Measurements from ENCODE around the gene SPNS1.

Gene SPNS1

DNA sequence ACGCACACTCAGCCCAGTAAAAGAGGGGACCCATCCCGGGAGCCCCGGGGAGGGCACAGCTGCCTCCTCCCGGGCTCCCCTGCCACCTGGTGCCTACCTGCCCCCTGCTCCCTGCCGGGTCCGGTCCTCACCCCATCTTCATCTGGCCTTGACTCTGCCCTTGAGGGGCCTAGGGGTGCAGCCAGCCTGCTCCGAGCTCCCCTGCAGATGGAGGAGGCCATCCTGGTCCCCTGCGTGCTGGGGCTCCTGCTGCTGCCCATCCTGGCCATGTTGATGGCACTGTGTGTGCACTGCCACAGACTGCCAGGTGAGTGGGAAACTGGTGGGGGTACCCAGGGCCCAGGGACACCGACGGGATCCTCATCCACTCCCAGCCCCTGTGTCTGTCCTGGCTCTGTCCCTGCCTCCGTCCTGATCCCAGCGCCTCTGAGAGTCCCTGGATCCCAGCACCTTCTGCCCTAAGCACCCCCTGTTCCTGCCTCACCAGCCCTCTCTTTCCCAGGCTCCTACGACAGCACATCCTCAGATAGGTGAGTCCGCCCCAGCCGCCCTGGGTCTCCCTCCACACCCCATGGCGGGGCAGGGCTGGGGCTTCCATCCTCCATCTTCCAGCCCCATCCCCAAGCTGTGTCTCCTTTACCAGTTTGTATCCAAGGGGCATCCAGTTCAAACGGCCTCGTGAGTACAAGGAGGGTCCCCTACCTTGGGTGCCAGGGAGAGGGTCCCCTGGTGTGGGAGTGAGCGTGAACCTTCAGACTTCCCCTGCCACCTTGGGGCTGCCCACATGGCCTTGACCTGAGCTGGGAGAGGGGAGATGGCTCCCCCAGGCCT, 10.8 kb downstream of the SPNS1 start:
- H2AFZ ChIP-seq (ENCODE audit: low read length), result peak overlapping the region; percentile 90
- peak overlapping the region; percentile 70 for H3K4me3 ChIP-seq (ENCODE audit: low read length)
- TF ChIP-seq, protein P1, sequence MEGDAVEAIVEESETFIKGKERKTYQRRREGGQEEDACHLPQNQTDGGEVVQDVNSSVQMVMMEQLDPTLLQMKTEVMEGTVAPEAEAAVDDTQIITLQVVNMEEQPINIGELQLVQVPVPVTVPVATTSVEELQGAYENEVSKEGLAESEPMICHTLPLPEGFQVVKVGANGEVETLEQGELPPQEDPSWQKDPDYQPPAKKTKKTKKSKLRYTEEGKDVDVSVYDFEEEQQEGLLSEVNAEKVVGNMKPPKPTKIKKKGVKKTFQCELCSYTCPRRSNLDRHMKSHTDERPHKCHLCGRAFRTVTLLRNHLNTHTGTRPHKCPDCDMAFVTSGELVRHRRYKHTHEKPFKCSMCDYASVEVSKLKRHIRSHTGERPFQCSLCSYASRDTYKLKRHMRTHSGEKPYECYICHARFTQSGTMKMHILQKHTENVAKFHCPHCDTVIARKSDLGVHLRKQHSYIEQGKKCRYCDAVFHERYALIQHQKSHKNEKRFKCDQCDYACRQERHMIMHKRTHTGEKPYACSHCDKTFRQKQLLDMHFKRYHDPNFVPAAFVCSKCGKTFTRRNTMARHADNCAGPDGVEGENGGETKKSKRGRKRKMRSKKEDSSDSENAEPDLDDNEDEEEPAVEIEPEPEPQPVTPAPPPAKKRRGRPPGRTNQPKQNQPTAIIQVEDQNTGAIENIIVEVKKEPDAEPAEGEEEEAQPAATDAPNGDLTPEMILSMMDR (IDR thresholded peaks at IDR 0.05; ENCODE audit: low read length), result no peak
- TF ChIP-seq EZH2 (optimal IDR thresholded peaks at IDR 0.05; ENCODE audit: low read depth, low read length) (no peak), EZH2phosphoT487 (IDR thresholded peaks at IDR 0.05; ENCODE audit: low read length) (no peak)
- no peaks in the 10 kb centered on the region for H3K36me3 ChIP-seq (replicated peaks; ENCODE audit: insufficient read depth, low read length)
- H3K9me3 ChIP-seq (replicated peaks; ENCODE audit: insufficient read depth, low read length), result no peaks in the 10 kb centered on the region
- peak overlapping the region; percentile 73 for H3K9ac ChIP-seq (ENCODE audit: low read length)
- H3K27ac ChIP-seq (ENCODE audit: low read length), result no peak overlapping the region
- H3K4me1 ChIP-seq (ENCODE audit: low read length), result peaks cover 13% of the 10 kb centered on the region
- peak overlapping the region; percentile 77 for H3K4me2 ChIP-seq (ENCODE audit: low read depth, low read length)
- H3F3A ChIP-seq (ENCODE audit: insufficient read depth, low read length), result no peaks in the 10 kb centered on the region
- no peaks in the 10 kb centered on the region for H4K20me1 ChIP-seq (ENCODE audit: insufficient read depth, low read length)
- H3K27me3 ChIP-seq (replicated peaks; ENCODE audit: insufficient read depth, low read length), result no peaks in the 10 kb centered on the region
- H3K9me2 ChIP-seq (replicated peaks; ENCODE audit: insufficient read depth, low read length), result no peaks in the 10 kb centered on the region
- DNase-seq, result no peak
- H3K79me2 ChIP-seq (ENCODE audit: low read length), result peaks cover 9% of the 10 kb centered on the region; the same call in 1 of the 2 replicates

DNA sequence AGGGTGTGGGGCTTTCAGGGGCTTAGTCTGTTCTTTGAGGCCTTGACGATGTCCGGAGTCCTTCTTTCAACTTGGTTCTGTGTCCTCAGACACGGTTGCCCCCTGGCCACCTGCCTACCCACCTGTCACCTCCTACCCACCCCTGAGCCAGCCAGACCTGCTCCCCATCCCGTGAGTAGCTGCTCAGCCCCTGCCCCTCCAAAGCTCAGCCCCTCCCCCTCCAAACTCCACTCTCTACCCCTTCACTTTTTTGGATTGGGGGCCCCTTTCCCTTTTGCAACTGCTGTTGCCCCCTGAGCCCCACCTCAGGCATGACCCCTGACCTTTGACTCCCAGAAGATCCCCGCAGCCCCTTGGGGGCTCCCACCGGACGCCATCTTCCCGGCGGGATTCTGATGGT, 11.5 kb downstream of the SPNS1 start:
- H3K36me3 ChIP-seq (replicated peaks; ENCODE audit: insufficient read depth, low read length), result no peaks in the 10 kb centered on the region

DNA sequence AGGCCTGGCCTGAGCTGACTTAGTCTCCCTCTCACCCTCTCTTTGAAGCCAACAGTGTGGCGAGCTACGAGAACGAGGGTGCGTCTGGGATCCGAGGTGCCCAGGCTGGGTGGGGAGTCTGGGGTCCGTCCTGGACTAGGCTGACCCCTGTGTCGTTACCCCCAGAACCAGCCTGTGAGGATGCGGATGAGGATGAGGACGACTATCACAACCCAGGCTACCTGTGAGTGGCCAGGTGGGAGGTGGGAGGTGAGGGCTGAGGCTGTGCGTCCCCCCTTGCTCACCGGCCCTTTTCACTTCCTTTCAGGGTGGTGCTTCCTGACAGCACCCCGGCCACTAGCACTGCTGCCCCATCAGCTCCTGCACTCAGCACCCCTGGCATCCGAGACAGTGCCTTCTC, 11.9 kb downstream of the SPNS1 start:
- peaks cover 13% of the 10 kb centered on the region for H3K4me1 ChIP-seq (ENCODE audit: low read length)
- no peak overlapping the region for H3K4me2 ChIP-seq (ENCODE audit: low read depth, low read length)
- no peaks in the 10 kb centered on the region for H4K20me1 ChIP-seq (ENCODE audit: insufficient read depth, low read length)
- H3K36me3 ChIP-seq (replicated peaks; ENCODE audit: insufficient read depth, low read length), result no peaks in the 10 kb centered on the region
- H3K9ac ChIP-seq (ENCODE audit: low read length), result no peak overlapping the region
- H3K79me2 ChIP-seq (ENCODE audit: low read length), result peaks cover 9% of the 10 kb centered on the region; the same call in 1 of the 2 replicates
- no peak overlapping the region for H2AFZ ChIP-seq (ENCODE audit: low read length)
- H3K27ac ChIP-seq (ENCODE audit: low read length), result no peak overlapping the region
- TF ChIP-seq, protein P1 (IDR thresholded peaks at IDR 0.05; ENCODE audit: low read length), result no peak
- TF ChIP-seq EZH2phosphoT487 (IDR thresholded peaks at IDR 0.05; ENCODE audit: low read length) (no peak), EZH2 (optimal IDR thresholded peaks at IDR 0.05; ENCODE audit: low read depth, low read length) (no peak)
- H3F3A ChIP-seq (ENCODE audit: insufficient read depth, low read length), result no peaks in the 10 kb centered on the region
- H3K4me3 ChIP-seq (ENCODE audit: low read length), result no peak overlapping the region
- H3K27me3 ChIP-seq (replicated peaks; ENCODE audit: insufficient read depth, low read length), result no peaks in the 10 kb centered on the region
- DNase-seq, result no peak
- no peaks in the 10 kb centered on the region for H3K9me2 ChIP-seq (replicated peaks; ENCODE audit: insufficient read depth, low read length)
- H3K9me3 ChIP-seq (replicated peaks; ENCODE audit: insufficient read depth, low read length), result no peaks in the 10 kb centered on the region

More for the DNA sequence above, 11.5 kb downstream of the SPNS1 start:
- Histone ChIP-seq H3K4me1 (ENCODE audit: low read length) (peaks cover 13% of the 10 kb centered on the region), H3K4me2 (ENCODE audit: low read depth, low read length) (peak overlapping the region; percentile 77; the same call in 1 of the 2 replicates), H3K27me3 (replicated peaks; ENCODE audit: insufficient read depth, low read length) (no peaks in the 10 kb centered on the region), H4K20me1 (ENCODE audit: insufficient read depth, low read length) (no peaks in the 10 kb centered on the region), H3K9me2 (replicated peaks; ENCODE audit: insufficient read depth, low read length) (no peaks in the 10 kb centered on the region), H3K27ac (ENCODE audit: low read length) (no peak overlapping the region), H2AFZ (ENCODE audit: low read length) (no peak overlapping the region), H3K4me3 (ENCODE audit: low read length) (no peak overlapping the region), H3K9me3 (replicated peaks; ENCODE audit: insufficient read depth, low read length) (no peaks in the 10 kb centered on the region), H3K79me2 (ENCODE audit: low read length) (peaks cover 9% of the 10 kb centered on the region; the same call in 1 of the 2 replicates), H3F3A (ENCODE audit: insufficient read depth, low read length) (no peaks in the 10 kb centered on the region), H3K9ac (ENCODE audit: low read length) (no peak overlapping the region)
- TF ChIP-seq EZH2phosphoT487 (IDR thresholded peaks at IDR 0.05; ENCODE audit: low read length) (no peak), EZH2 (optimal IDR thresholded peaks at IDR 0.05; ENCODE audit: low read depth, low read length) (no peak)
- TF ChIP-seq, protein P1 (IDR thresholded peaks at IDR 0.05; ENCODE audit: low read length), result no peak
- no peak for DNase-seq
